HG03135 (cell line): ENCODE measurements around the gene C2orf78.

ENCODE experiments used
- ATAC-seq: cut with Tn5 transposase; IDR thresholded peaks from one replicate; pipeline ENCODE4 v1.9.1; 2021; ENCODE audit warnings: mild to moderate bottlenecking, moderate library complexity; ENCODE audit not compliant: unreplicated experiment

The C2orf78 gene

GRCh38 chr2:73837847-73838585 lies 54.0 kb downstream of the C2orf78 start:
- ATAC-seq = no peak

GRCh38 chr2:73838889-73839534 lies 55.0 kb downstream of the C2orf78 start:
- ATAC-seq = no peak

GRCh38 chr2:73839653-73840411 lies 55.8 kb downstream of the C2orf78 start:
- ATAC-seq = no peak

GRCh38 chr2:73841912-73842738 lies 58.1 kb downstream of the C2orf78 start:
- ATAC-seq = no peak

GRCh38 chr2:73842739-73843019 lies 58.7 kb downstream of the C2orf78 start:
- no peak for ATAC-seq

GRCh38 chr2:73844087-73844486 lies 60.1 kb downstream of the C2orf78 start:
- ATAC-seq = no peak

- ATAC-seq = no peak
Measured at GRCh38 chr2:73850009-73850408, 66.0 kb downstream of the C2orf78 start.

- no peak for ATAC-seq
Measured at GRCh38 chr2:73851274-73851673, 67.3 kb downstream of the C2orf78 start.

- ATAC-seq = no peak
Measured at GRCh38 chr2:73852020-73852419, 68.0 kb downstream of the C2orf78 start.

- ATAC-seq = no peak
Measured at GRCh38 chr2:73855526-73855925, 71.5 kb downstream of the C2orf78 start.

- ATAC-seq = no peak
Measured at GRCh38 chr2:73856214-73856613, 72.2 kb downstream of the C2orf78 start.

GRCh38 chr2:73859721-73860586 lies 76.0 kb downstream of the C2orf78 start:
- no peak for ATAC-seq

- no peak for ATAC-seq
Measured at GRCh38 chr2:73862987-73863386, 79.0 kb downstream of the C2orf78 start.
